Body of pancreas (tissue), 4 donors: ENCODE data around the gene LDLRAD2.

Experiments
- POLR2A ChIP-seq, 3 donors: fragments of 450-650 bp; IDR thresholded peaks; one replicate each; pipeline ENCODE4 v1.6.1; 2016; ENCODE audit warnings: antibody characterized with exemption in 3 of 3, mild to moderate bottlenecking in 2 of 3
- TF ChIP-seq, protein P1 (sequence below), 7 experiments: fragments of 450-650 bp in 4 of 7; fragments of 200-600 bp in 3 of 7; sonication (generic) in 3 of 7; IDR thresholded peaks; one replicate each; pipeline ENCODE4 v1.5.1; 2016 to 2019; ENCODE audit warnings: antibody characterized with exemption in 7 of 7

DNA sequence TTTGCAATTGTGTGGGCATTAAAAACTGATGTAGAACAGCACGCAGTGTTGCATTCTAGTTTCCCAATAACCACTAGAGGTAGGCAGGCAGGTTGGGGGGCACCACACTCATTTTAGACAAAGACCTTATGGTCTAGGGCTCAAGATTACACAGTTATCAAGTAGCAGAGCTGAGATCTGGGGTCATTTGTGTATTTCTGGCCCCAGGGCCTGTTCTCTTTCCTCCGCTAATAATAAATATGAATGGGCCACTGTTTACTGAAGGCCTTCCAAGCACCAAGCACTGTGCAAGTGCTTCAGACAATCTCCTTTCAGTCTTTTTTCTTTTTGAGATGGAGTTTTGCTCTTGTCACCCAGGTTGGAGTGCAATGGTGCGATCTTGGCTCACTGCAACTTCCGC, 23.9 kb downstream of the LDLRAD2 start:
- TF ChIP-seq, protein P1, sequence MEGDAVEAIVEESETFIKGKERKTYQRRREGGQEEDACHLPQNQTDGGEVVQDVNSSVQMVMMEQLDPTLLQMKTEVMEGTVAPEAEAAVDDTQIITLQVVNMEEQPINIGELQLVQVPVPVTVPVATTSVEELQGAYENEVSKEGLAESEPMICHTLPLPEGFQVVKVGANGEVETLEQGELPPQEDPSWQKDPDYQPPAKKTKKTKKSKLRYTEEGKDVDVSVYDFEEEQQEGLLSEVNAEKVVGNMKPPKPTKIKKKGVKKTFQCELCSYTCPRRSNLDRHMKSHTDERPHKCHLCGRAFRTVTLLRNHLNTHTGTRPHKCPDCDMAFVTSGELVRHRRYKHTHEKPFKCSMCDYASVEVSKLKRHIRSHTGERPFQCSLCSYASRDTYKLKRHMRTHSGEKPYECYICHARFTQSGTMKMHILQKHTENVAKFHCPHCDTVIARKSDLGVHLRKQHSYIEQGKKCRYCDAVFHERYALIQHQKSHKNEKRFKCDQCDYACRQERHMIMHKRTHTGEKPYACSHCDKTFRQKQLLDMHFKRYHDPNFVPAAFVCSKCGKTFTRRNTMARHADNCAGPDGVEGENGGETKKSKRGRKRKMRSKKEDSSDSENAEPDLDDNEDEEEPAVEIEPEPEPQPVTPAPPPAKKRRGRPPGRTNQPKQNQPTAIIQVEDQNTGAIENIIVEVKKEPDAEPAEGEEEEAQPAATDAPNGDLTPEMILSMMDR (IDR thresholded peaks at IDR 0.05): no peak
- TF ChIP-seq POLR2A (IDR thresholded peaks at IDR 0.05): no peak
